SU-DHL-6 (cell line): ENCODE measurements around the gene SLC13A2.

ENCODE experiments used
- H2AFZ ChIP-seq: fragments of 200-600 bp; sonication (generic); 2 replicates; pipeline ENCODE4 v1.6.1; 2014; ENCODE audit warnings: low read depth, mild to moderate bottlenecking, moderate library complexity, mixed read lengths, antibody characterized with exemption, low read length; ENCODE audit not compliant: severe bottlenecking
- H3F3A ChIP-seq: fragments of 200-600 bp; shearing (Covaris generic); 2 replicates; pipeline ENCODE4 v1.6.0; 2016; ENCODE audit warnings: antibody characterized with exemption, mild to moderate bottlenecking; ENCODE audit not compliant: insufficient read depth
- H3K27ac ChIP-seq: fragments of 200-600 bp; sonication (generic); 2 replicates; pipeline ENCODE4 v1.5.1; 2016; ENCODE audit warnings: low read depth, mild to moderate bottlenecking, low read length, moderate library complexity, mixed read lengths
- H3K27me3 ChIP-seq: fragments of 200-600 bp; sonication (generic), shearing (Covaris generic); 2 replicates; pipeline ENCODE4 v1.6.0; 2014; ENCODE audit warnings: mild to moderate bottlenecking, low read length
- H3K36me3 ChIP-seq: fragments of 200-600 bp; sonication (generic); 2 replicates; pipeline ENCODE4 v1.6.1; 2014; ENCODE audit warnings: mild to moderate bottlenecking, low read length, mixed read lengths
- H3K4me2 ChIP-seq: fragments of 300-600, 200-600 bp; shearing (Covaris generic), sonication (generic); 2 replicates; pipeline ENCODE4 v1.6.0; 2014; ENCODE audit warnings: low read length, low read depth, mild to moderate bottlenecking; ENCODE audit not compliant: poor library complexity, severe bottlenecking
- H3K4me3 ChIP-seq: fragments of 200-600 bp; sonication (generic); 2 replicates; pipeline ENCODE4 v1.5.1; 2014; ENCODE audit warnings: antibody characterized with exemption, low read length, mild to moderate bottlenecking, mixed read lengths; ENCODE audit not compliant: insufficient read depth, poor library complexity, severe bottlenecking
- H3K79me2 ChIP-seq: fragments of 200-600 bp; sonication (generic); 2 replicates; pipeline ENCODE4 v1.6.1; 2014; ENCODE audit warnings: mild to moderate bottlenecking, low read length, moderate library complexity; ENCODE audit not compliant: insufficient read depth
- H3K9ac ChIP-seq: fragments of 200-600 bp; sonication (generic); 2 replicates; pipeline ENCODE4 v1.7.0; 2014; ENCODE audit warnings: mild to moderate bottlenecking, low read length
- H3K9me2 ChIP-seq: fragments of 200-600 bp; sonication (generic); replicated peaks from 2 replicates; pipeline ENCODE4 v1.6.1; 2014; ENCODE audit warnings: low read length; ENCODE audit not compliant: insufficient read depth
- H3K9me3 ChIP-seq: fragments of 200-600 bp; sonication (generic); 2 replicates; pipeline ENCODE4 v1.6.1; 2014; ENCODE audit warnings: low read length, mixed read lengths; ENCODE audit not compliant: insufficient read depth
- H4K20me1 ChIP-seq: fragments of 200-600 bp; sonication (generic); 2 replicates; pipeline ENCODE4 v1.6.1; 2014; ENCODE audit warnings: low read depth, mild to moderate bottlenecking, antibody characterized with exemption, low read length, moderate library complexity, mixed read lengths
- EZH2phosphoT487 ChIP-seq: fragments of 200-600 bp; sonication (generic), shearing (Covaris generic); conservative IDR thresholded peaks from 2 replicates; pipeline ENCODE4 v1.6.1; 2018; ENCODE audit warnings: mild to moderate bottlenecking, antibody characterized with exemption, low read length, moderate library complexity, mixed read lengths
- TF ChIP-seq, protein P1 (sequence below): fragments of 200-600 bp; sonication (generic); IDR thresholded peaks from one replicate; pipeline ENCODE4 v1.5.1; 2017; ENCODE audit warnings: antibody characterized with exemption, mild to moderate bottlenecking, low read length, moderate library complexity; ENCODE audit not compliant: insufficient read depth, poor library complexity, severe bottlenecking

SLC13A2 gene

DNA sequence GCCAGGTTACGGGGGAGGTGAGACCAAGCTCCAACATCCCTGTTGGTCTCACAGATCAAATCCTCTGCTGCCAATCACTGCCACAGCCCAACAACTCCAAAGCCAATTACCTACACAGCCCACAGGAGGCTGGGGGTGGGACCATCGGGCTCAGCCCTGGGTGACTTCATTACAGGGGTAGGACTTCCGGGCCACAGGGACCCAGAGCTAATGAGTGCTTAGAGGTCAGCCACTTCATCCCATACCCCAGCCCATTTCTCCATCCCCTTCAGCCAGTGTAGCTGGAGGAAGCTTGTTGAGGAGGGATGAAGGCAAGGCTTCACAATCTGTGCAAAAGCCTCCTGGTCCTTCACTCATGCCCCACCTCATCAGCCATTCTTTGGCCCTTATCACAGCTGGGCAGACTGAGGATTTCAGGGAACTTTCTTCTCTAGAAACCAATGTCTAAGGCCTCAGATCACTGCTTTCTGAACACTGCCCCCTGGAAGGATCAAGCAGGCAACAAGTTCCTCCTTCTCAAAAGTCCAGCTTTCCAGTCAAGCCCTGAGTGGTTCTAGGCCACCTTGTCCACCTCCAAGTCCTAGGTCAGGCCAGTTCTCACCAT lies 38.5 kb downstream of the SLC13A2 start:
- no peak overlapping the region for H3K4me3 ChIP-seq
- H3K9me2 ChIP-seq: no peaks in the 10 kb centered on the region
- H3K79me2 ChIP-seq: no peaks in the 10 kb centered on the region
- no peaks in the 10 kb centered on the region for H3F3A ChIP-seq
- H2AFZ ChIP-seq: no peak overlapping the region
- H3K4me2 ChIP-seq: no peak overlapping the region
- H4K20me1 ChIP-seq: no peaks in the 10 kb centered on the region
- TF ChIP-seq EZH2phosphoT487: no peak
- TF ChIP-seq, protein P1, sequence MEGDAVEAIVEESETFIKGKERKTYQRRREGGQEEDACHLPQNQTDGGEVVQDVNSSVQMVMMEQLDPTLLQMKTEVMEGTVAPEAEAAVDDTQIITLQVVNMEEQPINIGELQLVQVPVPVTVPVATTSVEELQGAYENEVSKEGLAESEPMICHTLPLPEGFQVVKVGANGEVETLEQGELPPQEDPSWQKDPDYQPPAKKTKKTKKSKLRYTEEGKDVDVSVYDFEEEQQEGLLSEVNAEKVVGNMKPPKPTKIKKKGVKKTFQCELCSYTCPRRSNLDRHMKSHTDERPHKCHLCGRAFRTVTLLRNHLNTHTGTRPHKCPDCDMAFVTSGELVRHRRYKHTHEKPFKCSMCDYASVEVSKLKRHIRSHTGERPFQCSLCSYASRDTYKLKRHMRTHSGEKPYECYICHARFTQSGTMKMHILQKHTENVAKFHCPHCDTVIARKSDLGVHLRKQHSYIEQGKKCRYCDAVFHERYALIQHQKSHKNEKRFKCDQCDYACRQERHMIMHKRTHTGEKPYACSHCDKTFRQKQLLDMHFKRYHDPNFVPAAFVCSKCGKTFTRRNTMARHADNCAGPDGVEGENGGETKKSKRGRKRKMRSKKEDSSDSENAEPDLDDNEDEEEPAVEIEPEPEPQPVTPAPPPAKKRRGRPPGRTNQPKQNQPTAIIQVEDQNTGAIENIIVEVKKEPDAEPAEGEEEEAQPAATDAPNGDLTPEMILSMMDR: no peak
- H3K27me3 ChIP-seq: no peaks in the 10 kb centered on the region
- no peak overlapping the region for H3K27ac ChIP-seq
- H3K9ac ChIP-seq: no peak overlapping the region
- peaks cover 11% of the 10 kb centered on the region; the same call in 1 of the 2 replicates for H3K9me3 ChIP-seq
- no peaks in the 10 kb centered on the region for H3K36me3 ChIP-seq

DNA sequence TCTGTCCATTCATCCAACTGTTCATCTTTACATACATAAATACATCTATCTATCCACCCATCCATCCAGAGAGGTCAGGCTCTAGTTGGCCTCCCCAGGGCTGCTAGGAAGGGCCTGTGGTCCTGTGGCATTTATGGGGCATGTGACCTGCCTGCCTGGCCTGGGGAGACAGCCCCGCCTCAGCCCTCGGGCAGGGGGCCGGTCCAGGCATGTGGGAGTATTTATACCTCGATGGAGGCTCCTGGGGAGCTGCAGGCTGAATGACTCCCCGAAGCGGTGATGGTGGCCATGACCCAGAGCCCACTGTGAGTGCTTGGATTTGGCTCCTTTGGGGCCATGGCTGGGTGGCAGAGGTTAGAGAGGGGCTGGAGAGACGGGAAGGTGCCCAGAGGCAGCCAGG lies 40.0 kb downstream of the SLC13A2 start:
- Histone ChIP-seq H3K9me3 (peaks cover 11% of the 10 kb centered on the region; the same call in 1 of the 2 replicates), H3K4me2 (no peak overlapping the region)

DNA sequence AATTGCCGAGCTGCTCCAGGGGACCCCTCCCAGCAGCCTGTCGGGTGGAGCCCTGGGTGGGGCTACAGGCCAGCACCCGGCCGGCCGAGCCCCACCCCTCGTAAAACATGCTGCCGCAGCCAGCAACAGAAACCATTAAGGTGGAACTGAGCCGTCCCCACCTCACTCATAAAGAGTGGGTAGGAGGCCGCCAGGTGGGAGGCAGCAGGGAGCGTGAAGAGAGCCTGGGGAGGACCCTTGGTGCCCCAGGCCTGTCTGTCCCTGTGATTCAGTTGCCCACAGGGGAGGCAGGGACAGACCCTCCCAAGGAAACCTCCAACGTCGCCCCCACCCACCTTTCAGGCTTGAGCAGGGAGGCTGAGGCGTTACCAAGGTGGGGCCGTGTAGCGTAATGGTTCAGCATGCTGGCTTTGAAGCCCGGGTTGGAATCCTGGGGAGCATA lies 41.1 kb downstream of the SLC13A2 start:
- Histone ChIP-seq H3F3A (no peaks in the 10 kb centered on the region), H3K9me3 (peaks cover 11% of the 10 kb centered on the region; the same call in 1 of the 2 replicates), H3K9me2 (no peaks in the 10 kb centered on the region), H4K20me1 (no peaks in the 10 kb centered on the region), H3K27me3 (no peaks in the 10 kb centered on the region), H3K4me3 (no peak overlapping the region), H3K27ac (no peak overlapping the region), H3K79me2 (no peaks in the 10 kb centered on the region), H3K4me2 (no peak overlapping the region), H2AFZ (no peak overlapping the region), H3K36me3 (no peaks in the 10 kb centered on the region), H3K9ac (no peak overlapping the region)
- TF ChIP-seq, protein P1: no peak
- TF ChIP-seq EZH2phosphoT487: no peak

More for the DNA sequence above, 40.0 kb downstream of the SLC13A2 start:
- Histone ChIP-seq H3K9me2 (no peaks in the 10 kb centered on the region), H2AFZ (no peak overlapping the region), H3K27ac (no peak overlapping the region), H3K27me3 (no peaks in the 10 kb centered on the region), H3K4me3 (no peak overlapping the region), H3K36me3 (no peaks in the 10 kb centered on the region), H3K79me2 (no peaks in the 10 kb centered on the region), H4K20me1 (no peaks in the 10 kb centered on the region), H3K9ac (no peak overlapping the region), H3F3A (no peaks in the 10 kb centered on the region)
- no peak for TF ChIP-seq EZH2phosphoT487
- TF ChIP-seq, protein P1: no peak
